HG02642 (cell line): Measurements from ENCODE around the gene CTRB1.

ENCODE experiments used
- ATAC-seq: cut with Tn5 transposase; IDR thresholded peaks from one replicate; pipeline ENCODE4 v1.9.1; 2021; ENCODE audit warnings: mild to moderate bottlenecking; ENCODE audit not compliant: unreplicated experiment, poor library complexity

The CTRB1 gene

DNA sequence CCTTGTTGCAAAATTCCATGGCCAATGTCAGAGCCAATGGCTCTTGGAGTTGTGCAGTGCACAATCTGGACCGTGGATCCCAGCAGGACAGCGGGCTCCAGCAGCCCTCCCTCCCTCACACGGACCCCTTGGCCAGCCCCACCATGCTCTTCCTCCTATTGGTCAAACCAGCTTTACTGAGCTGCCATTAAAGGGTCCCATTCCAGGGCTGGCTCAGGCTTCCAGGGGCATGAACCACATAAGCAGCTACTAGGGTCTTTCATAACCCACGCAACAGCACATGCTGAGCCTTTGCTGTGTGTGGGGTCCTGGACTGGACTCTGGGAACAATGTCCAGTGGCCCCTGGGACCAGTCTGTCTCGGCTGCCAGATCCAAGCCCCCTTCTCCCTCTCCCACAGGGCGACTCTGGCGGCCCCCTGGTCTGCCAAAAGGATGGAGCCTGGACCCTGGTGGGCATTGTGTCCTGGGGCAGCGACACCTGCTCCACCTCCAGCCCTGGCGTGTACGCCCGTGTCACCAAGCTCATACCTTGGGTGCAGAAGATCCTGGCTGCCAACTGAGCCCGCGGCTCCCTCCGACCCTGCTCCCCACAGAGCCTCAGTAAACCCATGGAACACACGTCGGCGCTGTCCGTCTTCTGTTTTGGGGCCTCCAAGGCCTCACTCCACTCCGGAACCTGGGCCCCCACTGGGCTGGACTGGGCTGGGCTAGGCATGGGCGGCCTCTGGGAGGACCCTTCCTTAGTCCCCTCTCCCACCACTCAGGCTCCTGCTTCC, 5.7 kb downstream of the CTRB1 start:
- ATAC-seq = no peak

DNA sequence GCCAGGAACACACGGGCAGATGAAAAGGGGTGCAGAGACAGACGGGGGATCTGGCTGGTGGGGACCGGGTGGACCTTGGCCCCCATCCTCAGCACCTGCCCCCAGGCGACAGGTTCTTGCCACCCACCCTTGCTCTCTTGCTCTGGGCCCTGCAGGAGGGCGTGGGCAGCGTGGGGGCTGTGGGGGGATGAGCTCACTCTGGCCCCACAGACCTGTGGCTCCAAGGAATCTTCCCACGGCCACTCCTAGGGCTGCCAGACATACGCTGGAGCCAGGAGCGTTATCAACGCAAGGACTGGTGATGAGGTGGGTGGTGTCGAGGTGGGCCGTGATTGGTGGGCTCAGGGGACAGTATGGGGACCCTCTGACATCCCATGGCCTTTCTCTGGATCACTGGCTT, 6.3 kb downstream of the CTRB1 start:
- ATAC-seq = no peak

DNA sequence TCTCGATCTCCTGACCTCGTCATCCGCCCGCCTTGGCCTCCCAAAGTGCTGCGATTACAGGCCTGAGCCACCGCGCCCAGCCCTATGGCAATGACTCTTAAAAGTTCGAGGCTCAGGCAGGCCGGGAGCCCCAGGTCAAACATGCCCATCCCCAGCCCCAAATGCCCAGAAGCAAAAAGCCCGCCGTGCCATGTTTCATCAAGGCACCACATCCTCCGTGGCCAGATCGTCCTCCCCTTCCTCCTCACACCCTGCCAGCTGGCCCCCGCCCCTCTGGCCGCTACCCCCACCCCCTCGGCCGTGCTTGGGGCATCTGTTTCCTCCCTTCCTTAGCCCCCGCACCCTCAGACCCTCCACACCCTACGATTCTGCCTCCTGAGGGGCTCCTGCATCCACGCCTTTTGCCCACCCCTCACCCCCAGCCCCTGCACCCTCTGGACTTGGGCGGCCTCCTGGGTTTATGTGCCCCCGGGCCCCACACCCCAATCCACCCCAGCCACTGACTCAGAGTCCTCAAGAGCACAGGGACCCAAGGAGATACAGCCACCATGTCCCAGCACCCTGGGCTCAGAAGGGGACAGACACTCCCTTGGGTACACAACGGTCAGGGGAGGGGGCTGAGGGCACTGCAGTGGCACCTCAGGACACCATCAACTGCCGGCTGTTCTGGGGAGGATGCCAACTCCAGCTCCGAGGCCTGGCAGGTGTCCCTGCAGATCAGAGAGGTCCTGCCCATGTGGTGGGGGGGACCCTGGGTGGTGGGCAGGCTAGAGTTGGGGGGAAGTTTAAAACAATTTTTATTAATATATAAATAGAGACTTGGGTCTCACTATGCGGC, 7.1 kb downstream of the CTRB1 start:
- ATAC-seq = no peak

DNA sequence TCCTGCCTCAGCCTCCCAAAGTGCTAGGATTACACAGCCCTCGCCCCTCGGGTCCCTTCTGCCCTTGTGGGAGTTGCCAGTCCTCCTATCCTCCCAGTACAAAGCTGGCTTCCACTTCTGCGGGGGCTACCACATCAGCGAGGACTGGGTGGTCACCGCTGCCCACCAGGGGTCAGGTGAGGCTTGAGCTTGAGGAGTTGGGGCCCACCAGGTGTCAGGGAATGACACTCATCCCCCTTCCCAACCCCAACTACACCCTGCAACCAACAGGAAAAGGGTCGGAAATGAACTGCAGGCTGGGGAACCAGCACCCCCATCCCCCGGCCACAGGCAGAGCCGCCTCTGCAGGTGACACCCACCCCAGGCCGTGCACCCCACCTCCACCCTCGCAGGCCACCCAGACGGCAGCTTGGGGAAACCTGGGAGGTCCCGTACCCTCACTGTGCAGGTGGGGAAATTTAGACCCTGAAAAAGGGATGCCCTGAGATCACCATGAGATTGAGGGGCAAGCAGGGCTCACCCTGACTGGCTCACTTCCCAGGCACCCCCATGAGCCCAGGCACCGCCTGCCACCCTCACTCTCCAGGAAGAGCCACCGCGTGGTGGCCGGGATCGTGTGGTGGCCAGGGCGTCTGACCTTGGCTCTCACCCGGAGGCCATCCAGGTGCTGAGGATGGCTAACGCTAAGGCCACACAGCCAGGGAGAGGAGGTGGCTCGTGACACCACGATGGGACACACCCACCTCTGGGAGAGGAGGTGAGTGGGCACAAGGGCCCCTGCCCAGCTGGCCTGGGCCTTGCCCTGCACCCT, 8.0 kb downstream of the CTRB1 start:
- ATAC-seq = no peak

DNA sequence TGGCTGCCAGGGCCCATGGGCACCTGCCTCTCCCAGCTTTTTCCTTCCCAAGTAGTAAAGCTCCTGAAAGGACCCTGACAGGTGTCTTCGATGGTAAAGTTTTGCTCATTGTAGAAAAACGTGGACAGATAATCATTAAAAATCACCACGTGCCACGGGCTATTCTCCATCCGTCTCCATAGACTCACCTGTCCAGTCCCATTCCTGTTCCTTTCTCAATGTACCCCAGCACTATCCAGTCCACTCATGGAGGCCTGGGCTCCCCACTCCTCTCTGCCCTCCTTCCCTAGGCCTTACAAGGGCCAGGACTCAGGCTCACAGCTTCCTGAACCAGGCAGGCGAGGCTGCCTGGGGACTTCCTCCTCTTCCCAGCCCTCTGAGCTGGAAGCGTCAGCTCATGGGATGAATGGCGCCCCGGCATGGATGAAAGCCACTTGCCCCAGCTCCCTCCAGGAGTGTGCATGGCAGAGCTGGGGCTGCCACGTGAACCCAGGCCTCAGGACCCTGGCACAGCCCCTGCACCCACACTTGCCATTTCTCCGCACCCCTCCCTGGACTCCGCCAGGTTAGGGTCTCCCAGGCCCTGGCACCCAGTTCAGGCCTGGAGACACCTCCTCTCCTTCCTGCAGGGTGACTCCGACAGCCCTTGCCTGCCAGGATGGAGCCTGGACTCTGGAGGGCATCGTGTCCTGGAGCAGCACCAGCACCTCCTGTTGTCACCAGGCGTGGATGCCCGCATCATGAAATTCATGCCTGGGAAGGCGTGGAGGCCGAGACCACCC, 8.8 kb downstream of the CTRB1 start:
- no peak for ATAC-seq

DNA sequence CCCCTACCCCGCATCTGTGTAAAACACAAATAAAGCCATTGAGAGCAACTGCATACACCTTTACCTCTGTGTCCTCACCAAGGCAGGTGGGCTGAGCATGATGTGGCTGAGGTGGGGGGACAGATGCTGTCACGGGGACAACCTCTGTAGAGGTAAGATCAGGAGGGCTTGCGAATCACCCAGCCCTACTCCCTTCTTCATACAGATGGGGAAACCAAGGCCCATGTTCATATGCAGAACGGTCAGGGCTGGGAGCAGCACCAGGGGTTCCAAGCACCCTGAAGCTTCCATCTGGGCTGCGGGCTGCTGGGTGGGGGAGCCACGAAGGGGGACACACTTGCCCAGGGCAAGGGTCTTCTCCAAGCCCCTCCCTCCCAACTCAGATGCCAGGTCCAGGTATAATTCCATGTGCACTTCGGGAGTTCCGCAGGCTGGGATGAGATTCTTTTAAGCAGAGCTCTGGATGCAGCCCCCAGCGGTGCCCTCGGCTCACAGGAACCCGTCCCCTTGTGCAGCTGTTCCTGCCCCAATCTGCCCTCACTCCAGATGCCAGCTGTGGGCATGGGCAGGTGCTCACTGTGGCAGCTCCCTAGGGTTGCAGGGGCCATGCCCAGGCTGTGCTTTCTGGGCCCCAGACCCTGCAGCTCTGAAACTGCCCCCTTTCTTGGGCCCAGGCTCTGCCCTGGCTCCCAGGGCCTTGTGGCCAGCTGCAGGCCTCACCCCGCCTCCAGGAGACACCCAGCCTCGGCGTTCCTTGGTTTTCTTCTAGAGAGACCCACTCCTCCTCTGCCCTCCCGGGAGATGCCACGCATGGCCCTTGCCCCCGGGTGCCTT, 9.6 kb downstream of the CTRB1 start:
- ATAC-seq = no peak

DNA sequence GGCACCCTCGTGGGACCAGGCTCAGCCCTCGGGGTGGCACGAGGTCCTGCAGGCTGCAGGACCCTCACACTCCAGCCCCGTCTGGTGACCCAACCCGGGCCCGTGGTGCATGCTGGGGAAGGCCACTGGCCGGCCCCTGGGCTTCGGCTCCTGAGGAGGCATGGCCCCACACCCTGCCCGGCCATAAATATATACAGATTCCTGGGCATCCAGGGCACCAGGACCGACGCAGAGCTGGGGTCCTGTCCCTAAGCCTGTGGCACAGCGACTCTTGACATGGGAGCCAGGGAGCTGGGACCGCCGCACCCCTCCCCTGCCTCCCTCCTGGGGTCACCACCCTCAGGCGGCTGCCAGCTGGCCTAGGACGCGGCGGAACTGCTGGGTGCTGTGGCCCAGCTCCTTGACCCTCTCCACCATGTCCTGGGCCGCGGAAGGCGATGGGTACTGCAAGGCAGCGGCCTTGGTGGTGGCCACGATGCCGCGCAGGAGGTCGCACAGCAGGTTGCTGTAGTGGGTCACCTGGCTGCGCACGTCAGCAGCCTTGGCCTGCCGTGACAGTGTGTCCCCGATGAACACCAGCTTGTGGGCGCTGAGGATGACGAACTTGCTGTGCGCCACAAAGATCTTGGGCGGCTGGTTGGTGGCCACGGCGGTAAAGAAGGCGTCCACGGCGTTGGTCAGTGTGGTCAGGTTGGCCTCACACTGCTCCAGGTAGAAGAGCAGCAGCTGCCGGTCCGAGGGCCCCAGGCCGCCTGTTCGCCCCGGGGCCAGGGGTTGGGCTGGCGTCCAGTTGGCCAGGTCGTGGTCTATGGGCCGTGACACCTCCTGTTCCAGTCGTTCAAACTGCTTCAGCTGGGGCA, 10.6 kb downstream of the CTRB1 start:
- ATAC-seq = no peak

DNA sequence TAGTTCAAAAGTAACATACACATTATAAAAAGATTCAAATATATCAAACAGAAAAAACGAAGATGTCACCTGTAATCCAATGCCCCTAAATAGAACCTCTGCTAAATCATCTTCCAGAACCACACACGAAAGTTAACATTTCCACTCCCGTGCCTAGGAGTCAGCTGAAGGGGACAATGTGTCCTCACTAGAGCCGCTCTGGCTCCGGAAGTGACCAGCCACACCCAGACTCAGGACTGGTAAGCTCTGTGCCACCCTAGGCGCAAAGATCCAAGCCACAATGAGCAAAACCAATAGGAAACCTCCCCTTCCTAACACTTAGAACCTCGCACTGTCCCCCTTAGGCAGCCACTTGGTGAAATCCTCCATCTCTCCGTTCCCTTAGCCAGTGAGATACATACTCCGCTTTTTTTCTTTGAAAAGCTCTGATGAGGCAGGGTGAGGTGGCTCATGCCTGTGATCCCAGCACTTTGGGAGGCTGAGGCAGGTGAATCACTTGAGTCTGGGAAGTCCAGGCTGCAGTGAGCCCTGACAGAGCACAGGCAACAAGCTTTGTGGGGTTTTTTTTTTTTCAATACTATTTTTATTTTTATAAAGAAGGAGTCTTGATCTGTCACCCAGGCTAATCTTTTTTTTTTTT, 11.8 kb downstream of the CTRB1 start:
- no peak for ATAC-seq

DNA sequence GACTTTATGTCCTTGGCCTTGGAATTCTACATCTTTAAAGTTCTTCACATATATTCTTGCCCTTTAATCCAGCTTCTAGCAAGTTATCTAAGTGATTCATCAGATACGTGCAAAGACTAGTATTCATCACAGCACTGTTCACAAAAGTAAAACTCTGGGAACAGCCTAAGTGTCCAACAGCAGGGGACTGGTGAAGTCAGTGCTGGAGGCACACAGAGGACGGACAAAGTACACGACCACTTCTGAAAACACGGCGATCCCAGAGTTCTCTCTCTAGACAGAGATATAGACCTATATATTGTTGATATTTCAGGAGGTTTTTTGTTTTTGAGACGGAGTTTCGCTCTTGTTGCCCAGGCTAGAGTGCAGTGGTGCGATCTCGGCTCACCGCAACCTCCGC, 12.8 kb downstream of the CTRB1 start:
- ATAC-seq = no peak

DNA sequence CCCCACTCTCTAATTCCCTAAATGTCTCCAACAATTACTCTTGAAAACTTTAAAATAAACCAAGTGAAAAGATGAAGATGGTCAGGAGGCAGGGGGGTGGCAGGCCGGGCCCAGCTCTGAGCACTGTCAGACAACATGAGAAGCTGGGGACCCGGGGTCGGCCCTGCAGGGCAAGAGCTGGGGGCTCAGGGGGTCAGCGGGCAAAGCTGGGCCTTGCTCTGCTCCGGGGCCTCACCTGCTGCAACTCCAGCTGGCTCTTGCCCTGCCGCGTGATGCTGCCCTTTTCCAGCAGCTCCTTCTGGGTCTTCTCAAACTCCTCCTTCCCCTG, 14.8 kb downstream of the CTRB1 start:
- ATAC-seq = no peak

DNA sequence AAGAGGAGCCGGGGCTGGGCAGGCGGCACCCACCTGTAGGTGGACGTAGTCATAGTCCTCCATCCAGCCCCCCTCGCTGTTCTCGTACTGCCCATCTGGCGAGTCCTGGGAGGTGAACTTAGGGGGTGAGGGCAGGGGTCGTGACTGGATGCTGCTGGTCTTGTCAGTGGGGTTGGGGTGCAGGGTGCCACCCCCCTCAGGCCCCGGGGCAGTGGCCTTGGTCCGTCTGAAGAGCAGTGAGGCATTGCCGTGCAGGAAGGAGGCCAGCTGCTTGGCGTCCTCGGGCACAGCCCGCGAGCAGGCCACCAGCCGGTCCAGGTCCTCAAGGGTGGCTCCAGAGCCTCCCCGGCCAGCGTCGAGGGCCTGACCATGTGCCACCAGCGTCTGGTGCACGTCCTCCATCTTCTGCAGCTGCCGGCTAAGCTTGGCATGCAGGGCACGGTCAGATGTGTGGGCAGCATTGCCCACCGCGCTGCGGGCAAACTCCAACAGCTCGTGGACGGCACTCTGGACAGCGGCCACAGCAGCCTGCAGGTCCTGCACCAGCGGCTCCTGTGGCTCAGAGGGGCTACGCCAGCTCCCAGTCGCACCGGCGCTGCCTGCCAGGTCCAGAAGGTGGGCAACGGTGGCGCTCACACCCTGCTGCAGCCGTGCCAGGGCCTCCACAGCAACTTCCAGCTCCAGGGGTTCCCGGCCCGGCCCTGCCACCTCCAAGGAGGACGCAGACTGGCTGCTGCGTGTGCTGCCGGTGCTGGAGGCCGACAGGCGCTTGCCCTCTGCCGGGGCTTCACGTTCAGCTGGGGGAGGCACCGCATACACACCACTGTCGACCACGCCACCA, 16.3 kb downstream of the CTRB1 start:
- no peak for ATAC-seq

DNA sequence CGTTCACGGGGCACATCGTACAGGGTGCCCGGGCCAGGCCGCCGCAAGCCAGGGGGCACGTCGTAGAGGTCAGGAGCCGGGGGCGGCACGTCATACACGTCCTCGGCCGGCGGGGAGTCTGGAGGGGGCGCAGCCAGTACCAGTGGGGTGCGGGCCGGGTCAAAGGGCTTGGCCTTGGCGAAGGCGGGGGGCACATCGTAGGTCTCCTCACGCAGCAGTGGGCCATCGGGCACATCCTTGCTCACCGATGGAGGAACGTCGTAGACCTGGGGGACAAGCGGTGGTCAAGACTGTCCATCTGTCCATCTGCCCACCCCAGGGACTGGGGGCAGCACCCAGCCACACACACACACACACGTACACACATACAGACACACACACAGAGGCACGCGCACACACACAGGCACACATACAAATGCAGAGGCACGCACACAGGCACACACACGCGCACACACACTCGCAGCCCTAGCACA, 17.0 kb downstream of the CTRB1 start:
- ATAC-seq = no peak

DNA sequence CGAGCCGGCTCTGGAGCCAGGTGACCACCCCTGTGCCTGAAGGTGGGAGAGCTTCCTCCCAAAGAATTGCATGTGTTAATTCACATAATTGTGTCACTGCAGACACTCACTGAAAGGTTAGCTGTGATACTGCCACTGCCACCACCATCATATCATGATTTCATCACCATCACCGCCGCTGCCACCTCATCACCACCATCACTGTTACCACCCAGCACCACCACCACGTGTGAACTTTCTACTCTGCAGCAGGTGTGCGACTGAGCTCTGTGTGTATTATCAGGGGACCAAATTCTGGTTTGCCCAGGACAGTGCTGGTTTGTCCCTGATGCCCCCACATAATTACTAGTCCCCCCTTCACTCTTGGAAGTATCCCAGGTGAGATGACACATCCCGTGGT, 17.4 kb downstream of the CTRB1 start:
- ATAC-seq = no peak

DNA sequence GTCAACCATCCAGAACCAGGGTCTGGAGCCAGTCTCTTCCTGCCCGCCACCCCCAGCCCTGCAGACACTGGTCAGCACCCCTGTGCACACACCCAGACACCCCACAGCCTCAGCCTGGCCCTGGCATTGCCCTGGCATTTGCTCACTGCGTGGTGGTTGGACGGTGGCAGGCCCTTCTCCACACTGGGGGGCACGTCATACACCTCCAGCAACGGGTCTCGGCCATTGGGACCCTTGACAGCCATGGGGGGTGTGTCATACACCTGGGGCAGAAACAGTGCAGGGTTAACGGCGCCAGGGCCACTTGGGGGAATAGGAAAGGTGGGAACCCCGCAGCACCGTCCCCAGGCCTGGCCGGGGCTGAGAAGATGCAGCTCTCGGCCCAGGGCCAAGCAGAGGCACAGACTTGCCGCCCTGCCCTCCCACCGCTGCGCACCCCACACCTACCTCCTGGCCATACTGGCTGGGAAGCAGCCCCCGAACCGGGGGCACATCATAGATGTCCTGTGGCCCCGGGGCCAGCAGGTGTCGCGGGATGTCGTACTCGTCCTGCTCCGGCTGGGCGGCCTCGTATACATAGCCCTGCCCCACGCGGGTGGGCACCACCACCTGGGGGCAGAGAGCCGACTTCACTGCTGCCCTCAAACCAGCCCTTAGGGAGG, 18.1 kb downstream of the CTRB1 start:
- no peak for ATAC-seq

DNA sequence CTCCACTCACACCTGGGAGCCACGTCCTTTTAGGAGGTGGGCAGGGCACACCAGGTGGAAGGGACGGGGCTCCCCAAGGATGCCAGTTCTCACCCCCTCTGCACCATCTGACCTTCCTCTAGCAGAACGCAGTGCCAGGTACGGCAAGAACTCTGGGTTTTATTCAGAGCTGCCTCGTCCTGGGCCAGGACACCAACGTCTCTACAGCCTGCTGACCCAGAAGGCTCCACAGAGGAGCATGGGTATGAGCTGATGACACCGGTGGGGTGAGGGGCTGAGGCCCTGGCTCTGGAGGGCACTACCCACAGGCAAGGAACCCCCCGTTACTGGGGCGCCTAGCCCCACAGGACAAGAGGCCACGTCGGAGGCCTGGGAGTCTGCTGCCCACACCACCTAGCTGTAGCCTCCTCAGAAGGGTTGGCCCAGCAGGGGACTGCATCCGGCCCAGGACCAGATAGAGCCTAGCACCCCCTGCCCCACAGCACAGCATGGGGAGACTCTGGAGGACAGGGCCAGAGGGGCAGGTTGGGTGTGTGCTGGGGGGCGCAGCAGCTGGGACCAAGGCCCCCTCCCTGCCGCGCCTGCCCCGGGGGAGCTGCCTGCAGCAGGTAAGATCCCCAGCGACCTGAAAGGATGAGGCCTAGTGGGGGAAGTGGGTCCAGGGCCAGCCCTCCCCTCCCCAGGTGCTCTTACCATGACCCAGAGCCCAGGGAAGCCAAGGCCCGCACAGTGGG, 18.8 kb downstream of the CTRB1 start:
- no peak for ATAC-seq
